GM11168 (cell line): ENCODE measurements around the gene TMEM179B.
"Not testable (repeated sequence)": the region's sequence is repeated elsewhere in the genome, so short reads cannot be mapped to it uniquely, and the experiment has no call there.

ENCODE experiments used
- in situ Hi-C: fragments of 300-500 bp; cut with MboI; formaldehyde crosslinking; loops from one replicate; pipeline ENCODE4 v1.12.0; 2022; ENCODE audit warnings: low sequenced_read_pairs; ENCODE audit not compliant: unreplicated experiment

The TMEM179B gene

DNA sequence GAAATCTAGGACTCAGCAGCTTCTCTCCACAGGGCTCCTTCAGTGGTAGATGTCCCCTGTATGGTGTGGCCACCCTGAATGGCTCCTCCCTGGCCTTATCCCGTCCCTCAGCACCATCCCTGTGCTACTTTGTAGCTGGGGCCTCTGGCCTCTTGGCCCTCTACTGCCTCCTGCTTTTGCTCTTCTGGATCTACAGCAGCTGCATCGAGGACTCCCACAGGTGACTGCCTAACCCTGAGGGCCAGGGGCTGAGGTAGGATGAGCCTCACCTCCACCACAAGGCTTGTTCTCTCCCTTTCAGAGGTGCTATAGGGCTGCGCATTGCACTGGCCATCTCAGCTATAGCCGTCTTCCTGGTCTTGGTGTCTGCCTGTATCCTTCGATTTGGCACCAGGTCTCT lies 1.8 kb downstream of the TMEM179B start:
- in situ Hi-C loops = no loop called here

DNA sequence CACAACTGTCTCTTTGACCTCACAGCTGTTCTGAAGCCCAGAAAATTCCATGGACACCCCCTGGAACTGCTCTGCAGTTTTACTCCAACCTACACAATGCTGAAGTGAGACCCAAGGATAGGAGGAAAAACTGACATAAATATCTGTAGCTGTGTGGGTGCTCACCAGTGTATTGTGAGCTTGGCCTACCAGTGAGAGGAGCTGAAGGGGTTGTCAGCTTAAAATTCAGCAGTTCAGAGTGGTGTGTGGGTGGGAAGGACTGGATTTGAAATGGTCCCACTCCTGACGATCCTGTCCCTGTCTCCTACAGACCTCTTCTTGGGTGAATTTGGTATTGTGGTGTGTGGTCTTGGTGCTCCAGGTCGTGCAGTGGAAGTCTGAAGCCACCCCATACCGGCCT lies 2.4 kb downstream of the TMEM179B start:
- in situ Hi-C loops = no loop called here

DNA sequence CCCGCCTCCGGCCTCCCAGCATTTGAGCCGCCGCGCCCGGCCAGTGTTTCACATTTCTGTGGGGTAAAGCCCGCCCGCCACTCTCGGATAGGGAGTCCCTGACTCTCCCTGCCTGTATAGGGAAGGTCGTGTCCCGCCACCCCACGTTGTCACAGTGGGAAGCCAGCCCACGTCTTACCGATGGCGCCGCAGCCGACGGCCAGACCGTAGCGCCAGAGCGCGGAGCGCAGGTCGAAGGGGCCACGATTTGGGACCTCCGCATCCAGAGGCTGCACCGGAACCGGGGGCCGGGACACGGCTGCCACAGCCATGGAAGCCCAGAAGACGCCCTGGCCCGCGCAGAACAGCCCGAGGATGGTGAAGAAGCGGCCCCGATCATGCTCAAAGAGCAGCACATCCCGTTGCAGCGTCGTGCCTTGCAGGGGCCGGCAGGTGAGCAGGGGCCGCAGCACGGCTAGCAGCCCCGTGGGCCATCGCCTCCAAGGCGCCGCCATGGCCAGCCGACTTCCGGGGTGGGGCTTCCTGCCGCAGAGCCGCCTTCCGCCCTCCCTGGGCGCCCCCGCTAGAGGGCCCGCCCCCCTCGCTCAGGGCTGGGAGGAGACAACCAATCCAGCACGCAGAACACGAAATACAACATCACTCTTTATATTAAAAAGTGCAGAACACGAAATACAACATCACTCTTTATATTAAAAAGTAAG lies 4.4 kb downstream of the TMEM179B start, which contains the start of gene TMEM223:
Gene TMEM223 (minus strand): TSS at position 506 of the 701 bp plus-strand sequence. CDS start 12 bp downstream, at position 494.
- in situ Hi-C loops = no loop called here

DNA sequence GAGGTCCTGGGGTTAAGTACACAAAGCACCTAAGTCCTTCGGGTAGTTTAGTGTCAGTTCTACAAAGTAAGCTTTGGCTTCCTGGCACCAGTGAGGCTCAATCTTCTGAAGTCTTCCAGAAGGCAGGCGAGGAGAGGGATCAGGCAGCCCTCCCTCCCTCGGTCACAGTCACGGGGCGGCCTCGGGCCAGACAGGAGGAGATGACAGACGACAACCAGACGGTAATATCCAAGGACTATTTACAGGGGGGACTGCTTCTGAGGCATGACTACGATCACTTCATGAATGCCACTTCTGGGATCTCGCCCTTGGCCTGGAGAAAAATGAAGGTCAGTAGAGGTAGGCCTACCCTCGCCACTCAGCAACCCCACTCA lies 5.0 kb downstream of the TMEM179B start:
- in situ Hi-C loops = no loop called here

DNA sequence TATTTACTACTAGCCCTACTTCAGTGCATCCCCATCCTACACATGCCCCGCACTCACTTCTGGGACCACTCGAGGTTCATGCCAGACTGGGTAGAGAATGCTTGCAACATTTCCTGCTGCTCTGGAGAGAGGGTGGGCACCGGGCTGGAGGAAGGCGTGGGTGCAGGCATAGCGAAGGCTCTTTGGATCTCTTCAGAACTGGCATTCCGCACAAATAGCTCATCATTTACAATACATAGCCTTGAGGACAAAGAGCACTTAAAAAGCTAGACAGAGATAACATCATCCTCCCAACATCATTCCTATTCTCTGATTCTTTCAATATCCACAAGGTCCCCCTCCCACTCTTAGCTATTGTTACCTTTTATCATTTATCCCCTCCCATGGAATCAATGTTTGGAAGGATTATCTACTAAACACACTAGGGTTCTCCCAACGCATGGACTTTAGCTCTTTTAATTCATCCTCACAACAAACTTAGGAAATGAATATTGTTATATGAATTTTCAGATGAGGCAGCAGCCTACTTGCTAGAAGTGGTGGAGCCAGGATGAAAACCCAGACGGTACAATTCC lies 7.1 kb downstream of the TMEM179B start:
- in situ Hi-C loops = no loop called here

DNA sequence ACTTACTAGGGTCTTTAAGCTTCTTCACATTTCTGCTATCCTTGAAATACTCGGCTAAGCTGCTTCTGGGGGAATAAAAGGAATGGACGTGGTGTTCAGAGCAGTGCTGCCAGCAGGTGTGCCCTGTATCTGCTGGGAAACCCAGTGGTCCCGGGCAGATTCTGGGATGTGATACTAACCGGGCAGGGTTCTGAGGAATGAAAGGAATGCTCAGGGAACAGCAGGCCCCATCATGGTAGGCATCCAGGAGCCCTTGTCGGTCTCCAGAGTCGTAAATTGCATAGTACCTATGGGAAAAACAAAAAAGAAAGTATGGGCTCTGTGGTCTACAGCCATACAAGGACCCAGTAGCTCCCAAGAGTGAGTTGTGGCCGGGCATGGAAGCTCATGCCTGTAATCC lies 9.1 kb downstream of the TMEM179B start:
- in situ Hi-C loops = no loop called here

DNA sequence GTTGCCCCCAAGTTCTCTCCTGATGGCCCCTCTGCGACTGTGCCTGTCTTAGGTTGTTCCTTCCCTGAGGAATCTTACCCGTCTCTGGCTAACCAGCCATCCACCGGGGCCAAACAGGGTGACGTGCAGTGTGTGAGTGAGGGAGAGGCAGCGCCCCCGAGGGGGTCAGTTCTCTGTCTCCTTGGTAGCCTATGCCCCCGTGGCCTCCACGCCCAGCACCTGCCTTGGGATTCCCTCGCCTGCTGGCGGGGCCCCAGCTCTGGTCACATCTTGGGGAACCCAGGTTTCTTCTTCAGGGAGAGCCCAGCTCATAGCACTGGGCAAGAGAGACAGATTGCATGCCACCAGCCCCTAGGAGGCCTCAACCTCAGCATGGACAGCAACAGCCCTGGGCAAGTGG lies 12.3 kb downstream of the TMEM179B start:
- in situ Hi-C loops = no loop called here

DNA sequence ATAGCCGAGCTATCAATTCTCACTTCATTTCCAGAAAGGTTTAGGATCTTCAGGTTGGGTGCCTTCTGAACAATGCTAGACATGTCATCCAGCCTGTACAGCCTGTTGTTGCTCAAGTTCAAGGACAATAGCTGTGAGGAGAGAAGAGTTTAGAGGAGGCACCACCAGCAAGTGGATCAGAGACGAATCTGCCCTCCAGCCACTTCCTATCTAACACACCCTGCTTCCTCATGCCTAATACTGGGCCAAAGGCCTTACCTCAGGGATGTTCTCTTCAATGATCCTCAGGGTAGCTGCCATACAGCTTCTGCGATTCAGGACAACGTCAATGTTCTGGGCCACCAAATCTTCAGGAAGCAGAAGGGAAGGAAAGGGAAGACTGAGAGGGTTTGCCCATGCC lies 13.9 kb downstream of the TMEM179B start:
- in situ Hi-C loops = no loop called here

DNA sequence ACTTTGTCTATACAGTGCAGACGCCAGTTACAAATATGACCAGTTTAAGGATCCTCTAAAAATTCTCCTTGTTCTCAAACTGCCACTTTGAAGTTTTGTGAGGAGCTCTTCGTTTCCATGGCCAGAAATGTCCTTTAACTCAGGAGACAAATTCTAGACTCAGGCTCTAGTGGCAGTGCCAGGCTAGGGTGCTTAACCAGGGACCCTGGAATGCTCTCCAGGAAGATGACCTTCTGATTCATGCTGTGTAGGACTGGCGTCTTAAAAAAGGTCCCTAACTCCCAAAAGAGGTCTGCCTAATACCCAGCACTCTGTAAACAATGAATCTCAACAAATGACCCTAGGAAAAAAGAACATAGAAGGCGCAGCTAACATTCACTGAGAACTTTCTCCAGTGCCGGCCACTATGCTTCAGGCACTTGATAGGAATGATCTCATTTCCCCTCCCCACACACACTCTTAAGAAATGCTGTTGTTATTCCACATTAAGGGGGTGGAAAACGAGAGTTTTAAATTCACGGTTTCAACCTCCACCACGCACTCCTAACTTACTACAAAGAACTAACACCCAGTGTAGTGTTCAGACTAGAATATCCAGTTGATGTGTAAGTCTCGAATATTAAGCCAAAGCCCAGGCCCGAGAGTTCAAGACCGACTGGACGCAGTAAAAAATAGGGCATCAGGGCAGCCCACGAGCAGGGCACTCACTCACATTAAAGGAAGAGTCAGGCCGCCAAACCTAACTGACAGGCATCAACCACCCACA lies 17.3 kb downstream of the TMEM179B start:
- in situ Hi-C loops = no loop called here

DNA sequence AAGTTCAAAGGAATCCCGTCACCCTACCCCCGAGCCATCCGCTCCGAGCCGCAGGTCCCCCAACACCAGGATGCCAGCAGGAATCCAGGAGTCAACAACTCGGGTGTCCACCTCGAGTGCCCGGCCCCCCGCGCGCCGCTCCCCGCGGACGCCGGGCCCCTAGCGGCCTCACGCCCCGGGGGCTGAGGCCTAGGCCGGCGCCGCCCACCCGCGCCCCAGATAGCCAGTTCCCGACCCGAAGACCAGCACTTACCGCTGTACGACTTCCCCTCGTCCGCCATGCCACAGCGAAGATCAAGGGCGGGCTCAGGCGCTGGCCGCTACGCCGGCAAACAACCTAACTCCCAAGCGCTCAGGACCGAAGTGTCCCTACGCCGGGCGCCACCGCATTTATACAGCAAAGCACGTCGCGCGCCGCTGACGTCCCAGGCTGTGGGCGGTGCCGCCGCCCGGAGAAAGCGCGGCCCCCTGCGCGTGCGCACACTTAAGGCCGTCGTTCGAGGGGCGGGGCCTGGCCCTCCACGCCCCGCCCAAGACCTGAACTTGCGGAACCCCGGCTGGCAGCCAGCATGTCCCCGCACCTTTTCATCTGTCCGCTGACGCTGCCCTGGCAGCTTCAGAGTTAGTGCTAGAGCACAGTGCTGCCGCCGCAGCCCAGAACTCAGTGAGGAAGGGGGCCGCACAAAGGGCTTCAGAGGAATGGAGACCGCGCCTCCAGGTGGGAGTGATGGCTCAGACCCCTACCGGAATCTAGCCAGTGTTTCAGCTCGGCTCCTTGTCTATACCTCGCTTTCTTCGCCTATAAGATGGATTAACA lies 18.1 kb downstream of the TMEM179B start, which contains the start of gene NXF1:
Gene NXF1 (minus strand): TSS at position 365 of the 817 bp plus-strand sequence. CDS start 84 bp downstream, at position 281.
- in situ Hi-C loops = no loop called here

DNA sequence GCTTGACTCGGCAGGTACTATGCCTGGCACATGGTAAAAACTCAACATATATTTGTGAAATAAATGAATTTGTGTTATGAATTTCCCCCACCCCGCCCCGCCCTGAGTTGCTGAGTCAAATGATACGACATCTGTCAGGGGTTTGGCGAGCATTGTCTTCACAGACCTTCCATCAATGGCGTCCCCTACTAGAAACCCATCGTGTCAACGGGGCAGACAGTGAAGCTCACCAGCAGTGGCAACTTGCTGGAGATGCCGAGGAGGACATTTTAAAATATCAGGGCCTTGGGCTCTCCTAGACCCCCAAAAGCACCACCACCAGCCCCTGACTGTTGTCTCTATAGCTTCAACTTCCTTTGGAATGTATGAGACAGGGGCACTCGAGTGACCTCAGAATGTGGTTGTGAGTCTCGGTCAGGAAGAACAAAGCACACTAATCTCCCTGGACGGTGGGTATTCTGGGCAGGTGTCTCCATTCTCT lies 18.8 kb downstream of the TMEM179B start:
- in situ Hi-C loops = no loop called here

DNA sequence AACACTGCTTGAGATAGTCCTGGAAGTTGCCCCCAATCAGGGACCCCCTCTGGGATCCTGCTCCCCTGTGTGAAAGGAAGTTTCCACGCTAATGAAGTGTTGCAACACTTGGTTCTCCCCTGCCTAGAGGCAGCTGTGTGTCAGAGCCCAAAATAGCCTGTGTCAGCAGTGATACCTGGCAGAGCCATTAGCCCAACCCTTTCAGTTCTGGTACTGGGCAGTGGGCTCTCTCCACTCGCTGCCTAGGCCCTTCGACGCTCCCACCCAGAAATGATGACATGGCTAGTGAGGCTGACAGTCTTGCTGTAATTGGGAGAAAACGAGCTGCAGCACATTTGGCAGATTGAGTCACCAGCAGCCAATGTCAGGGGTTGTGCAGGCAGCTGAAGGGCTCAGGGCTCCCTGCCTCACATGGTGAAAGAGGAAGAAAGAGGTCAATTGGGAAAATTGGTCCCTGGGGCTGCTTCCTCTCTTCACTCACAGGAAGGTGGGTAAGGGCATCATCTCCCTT lies 19.5 kb downstream of the TMEM179B start:
- in situ Hi-C loops = no loop called here

DNA sequence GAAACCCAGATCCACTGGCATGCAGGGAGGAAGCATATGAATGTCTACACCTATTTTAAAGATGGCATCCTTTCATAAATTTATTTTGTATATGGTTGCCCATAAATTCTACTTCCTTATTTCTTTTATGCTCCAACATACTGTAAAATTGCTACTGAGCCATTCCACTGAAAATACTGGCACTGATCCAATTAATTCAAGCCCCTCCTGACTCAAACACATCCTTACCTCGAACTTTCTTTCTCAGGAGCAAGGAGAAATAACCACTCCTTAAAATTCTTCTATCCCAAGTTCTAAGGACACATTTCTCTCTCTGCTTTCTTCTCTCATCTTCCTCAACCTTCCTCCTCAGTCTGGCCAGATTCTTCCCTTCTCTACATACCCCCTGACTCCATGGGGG lies 23.5 kb downstream of the TMEM179B start:
- in situ Hi-C loops = no loop called here

DNA sequence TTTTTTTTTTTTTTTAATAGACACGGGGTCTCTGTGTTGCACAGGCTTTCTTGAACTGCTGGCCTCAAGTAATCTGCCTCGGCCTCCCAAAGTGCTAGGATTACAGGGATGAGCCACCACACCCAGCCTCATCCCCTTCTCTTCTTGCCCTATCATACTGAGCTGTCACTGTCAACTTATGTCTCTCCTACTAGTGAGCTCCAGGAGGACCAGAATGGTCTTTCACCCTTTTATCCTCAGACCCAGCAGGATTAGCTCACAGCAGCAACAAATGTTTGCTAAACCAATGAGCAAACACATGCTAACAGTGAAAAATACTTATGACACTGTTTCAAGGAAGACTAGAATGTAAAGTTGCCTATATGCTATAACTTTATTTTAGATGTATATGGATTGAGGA lies 24.5 kb downstream of the TMEM179B start:
- in situ Hi-C loops = no loop called here

DNA sequence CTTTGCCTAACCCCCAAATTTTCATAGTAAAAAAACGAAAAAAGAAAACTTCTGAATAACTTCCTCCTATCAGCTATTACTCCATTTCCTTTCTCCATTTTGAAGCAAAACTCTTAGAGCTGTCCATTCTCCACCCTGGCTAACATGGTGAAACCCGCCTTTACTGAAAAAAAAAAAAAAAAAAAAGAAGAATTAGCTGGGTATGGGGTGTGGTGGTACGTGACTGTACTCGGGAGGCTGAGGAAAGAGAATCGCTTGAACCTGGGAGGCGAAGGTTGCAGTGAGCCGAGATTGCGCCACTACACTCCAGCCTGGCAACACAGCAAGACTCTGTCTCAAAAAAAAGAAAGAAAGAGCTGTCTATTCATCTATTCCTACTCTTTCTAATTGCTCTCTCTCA lies 29.4 kb downstream of the TMEM179B start:
- in situ Hi-C loops = no loop called here

DNA sequence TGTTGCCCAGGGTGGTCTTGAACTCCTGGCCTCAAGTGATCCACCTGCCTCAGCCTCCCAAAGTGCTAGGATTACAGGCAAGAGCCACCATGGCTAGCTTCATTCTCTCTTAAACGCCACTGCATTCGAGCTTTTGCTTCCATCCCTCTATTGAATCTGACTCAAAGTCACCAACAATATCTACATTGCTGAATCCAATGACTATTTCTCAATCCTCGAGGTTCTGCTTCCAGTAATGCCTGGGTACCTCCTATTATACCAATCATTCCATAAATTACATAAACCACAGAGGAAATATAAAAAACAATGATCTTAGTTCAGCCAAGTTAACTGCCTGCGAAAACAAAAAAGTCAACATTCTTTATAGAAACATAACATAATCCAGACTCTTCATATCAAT lies 29.9 kb downstream of the TMEM179B start:
- in situ Hi-C loops = no loop called here

DNA sequence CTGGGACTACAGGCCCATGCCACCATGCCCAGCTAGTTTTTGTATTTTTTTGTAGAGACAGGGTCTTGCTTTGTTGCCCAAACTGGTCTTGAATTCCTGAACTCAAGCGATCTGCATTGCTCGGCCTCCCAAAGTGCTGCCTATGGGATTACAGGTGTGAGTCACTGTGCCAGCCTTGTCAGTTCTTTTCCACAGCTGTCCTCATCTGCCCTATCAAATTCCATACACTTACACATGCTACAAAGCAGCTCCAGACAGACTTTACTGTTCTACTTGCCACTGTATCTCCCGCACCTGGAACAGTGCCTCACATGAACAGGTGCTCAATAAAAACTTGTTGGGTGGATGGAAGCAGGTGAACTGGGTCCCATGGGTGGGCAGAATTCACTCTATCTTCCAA lies 36.5 kb downstream of the TMEM179B start:
- in situ Hi-C loops = no loop called here

DNA sequence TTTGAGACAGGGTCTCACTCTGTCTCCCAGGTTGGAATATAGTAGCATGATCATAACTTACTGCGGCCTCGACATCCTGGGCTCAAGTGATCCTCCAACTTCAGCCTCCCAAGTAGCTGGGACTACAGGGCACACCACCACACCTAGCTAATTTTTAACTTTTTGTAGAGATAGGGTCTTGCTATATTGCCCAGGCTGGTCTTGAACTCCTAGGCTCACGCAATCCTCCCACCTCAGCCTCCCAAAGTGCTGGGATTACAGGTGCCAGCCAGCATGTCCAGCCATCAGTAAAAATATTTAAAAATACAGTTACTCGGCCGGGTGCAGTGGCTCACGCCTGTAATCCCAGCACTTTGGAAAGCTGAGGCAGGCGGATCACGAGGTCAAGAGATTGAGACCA lies 40.9 kb downstream of the TMEM179B start:
- in situ Hi-C loops = not testable (repeated sequence)

DNA sequence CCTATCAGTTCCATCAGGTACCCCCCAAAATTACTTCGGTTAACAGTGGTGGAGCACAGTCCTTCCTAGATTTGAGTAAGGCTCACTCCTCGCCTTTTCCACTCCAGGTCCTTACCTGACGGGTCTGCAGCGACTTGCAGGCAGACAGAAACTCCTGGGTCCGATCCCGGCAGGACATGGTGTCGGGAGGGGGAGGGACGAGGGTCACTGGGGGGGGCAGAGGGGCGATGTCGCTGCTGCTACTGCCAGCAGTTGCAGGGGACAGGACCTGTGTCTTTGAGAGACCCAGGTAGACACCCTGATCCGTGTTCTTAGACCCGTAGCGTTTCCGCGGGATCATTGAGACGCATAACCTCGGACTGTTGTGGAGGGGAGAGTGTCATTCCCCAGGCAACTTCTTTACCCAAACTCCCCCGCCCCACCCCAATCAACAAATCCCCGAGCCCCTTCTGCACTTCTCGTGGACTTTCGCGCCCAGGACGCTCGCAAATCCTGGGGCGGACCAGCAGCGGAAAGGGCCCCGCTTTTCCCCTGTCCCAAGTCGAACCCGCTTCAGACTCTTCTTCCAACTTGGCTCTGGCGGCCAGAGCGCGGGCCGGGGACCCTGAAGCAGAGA lies 43.8 kb downstream of the TMEM179B start:
- in situ Hi-C loops = no loop called here
